Measurements from ENCODE around the gene SUN2. TPM values are rescaled to one million over a fixed set of nuclear protein-coding genes. Genes with fewer than 3 reads are reported as not detected.

SUN2 gene
- polyA plus RNA-seq, 1 donor from 2014 or later, result 172 TPM

DNA sequence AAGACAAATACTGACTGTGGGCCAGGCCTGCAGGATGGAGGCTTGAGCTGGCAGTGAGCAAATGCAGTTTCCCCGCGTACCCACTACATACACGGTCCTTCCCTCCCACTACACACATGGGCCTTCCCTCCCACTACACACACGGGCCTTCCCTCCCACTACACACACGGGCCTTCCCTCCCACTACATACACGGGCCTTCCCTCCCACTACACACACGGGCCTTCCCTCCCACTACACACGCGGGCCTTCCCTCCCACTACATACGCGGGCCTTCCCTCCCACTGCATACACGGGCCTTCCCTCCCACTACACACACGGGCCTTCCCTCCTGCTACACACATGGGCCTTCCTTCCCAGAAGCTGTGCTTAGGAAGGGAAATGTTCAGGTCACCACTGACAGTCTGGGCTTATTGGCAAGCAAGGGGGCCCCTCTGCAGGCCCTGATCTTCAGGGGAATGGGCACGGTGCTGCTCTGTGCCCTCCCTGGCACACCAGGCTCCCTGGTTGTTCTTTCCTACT is 27.4 kb upstream of the SUN2 start:
- TF ChIP-seq TAF1 (IDR thresholded peaks at IDR 0.05; ENCODE audit: low read depth) (no peak), EZH2 (IDR thresholded peaks at IDR 0.05; ENCODE audit: borderline replicate concordance, insufficient read depth, low read length, poor library complexity, severe bottlenecking) (no peak), EP300 (conservative IDR thresholded peaks at IDR 0.05; ENCODE audit: poor library complexity, severe bottlenecking) (no peak), MXI1 (conservative IDR thresholded peaks at IDR 0.05; ENCODE audit: poor library complexity, severe bottlenecking) (no peak), RAD21 (conservative IDR thresholded peaks at IDR 0.05) (no peak), POLR2AphosphoS5 (IDR thresholded peaks at IDR 0.05) (no peak), SMC3 (conservative IDR thresholded peaks at IDR 0.05; ENCODE audit: poor library complexity) (no peak)
- TF ChIP-seq, protein P1, sequence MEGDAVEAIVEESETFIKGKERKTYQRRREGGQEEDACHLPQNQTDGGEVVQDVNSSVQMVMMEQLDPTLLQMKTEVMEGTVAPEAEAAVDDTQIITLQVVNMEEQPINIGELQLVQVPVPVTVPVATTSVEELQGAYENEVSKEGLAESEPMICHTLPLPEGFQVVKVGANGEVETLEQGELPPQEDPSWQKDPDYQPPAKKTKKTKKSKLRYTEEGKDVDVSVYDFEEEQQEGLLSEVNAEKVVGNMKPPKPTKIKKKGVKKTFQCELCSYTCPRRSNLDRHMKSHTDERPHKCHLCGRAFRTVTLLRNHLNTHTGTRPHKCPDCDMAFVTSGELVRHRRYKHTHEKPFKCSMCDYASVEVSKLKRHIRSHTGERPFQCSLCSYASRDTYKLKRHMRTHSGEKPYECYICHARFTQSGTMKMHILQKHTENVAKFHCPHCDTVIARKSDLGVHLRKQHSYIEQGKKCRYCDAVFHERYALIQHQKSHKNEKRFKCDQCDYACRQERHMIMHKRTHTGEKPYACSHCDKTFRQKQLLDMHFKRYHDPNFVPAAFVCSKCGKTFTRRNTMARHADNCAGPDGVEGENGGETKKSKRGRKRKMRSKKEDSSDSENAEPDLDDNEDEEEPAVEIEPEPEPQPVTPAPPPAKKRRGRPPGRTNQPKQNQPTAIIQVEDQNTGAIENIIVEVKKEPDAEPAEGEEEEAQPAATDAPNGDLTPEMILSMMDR (IDR thresholded peaks at IDR 0.05; ENCODE audit: poor library complexity, severe bottlenecking), result no peak
- TF ChIP-seq, protein P2, sequence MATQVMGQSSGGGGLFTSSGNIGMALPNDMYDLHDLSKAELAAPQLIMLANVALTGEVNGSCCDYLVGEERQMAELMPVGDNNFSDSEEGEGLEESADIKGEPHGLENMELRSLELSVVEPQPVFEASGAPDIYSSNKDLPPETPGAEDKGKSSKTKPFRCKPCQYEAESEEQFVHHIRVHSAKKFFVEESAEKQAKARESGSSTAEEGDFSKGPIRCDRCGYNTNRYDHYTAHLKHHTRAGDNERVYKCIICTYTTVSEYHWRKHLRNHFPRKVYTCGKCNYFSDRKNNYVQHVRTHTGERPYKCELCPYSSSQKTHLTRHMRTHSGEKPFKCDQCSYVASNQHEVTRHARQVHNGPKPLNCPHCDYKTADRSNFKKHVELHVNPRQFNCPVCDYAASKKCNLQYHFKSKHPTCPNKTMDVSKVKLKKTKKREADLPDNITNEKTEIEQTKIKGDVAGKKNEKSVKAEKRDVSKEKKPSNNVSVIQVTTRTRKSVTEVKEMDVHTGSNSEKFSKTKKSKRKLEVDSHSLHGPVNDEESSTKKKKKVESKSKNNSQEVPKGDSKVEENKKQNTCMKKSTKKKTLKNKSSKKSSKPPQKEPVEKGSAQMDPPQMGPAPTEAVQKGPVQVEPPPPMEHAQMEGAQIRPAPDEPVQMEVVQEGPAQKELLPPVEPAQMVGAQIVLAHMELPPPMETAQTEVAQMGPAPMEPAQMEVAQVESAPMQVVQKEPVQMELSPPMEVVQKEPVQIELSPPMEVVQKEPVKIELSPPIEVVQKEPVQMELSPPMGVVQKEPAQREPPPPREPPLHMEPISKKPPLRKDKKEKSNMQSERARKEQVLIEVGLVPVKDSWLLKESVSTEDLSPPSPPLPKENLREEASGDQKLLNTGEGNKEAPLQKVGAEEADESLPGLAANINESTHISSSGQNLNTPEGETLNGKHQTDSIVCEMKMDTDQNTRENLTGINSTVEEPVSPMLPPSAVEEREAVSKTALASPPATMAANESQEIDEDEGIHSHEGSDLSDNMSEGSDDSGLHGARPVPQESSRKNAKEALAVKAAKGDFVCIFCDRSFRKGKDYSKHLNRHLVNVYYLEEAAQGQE (IDR thresholded peaks at IDR 0.05; ENCODE audit: borderline replicate concordance), result no peak
- Histone ChIP-seq H3K79me2 (replicated peaks; ENCODE audit: insufficient read depth, low read length) (no peaks in the 10 kb centered on the region), H3K4me3 (ENCODE audit: low read length) (no peak overlapping the region), H3K9me2 (ENCODE audit: insufficient read depth, low read length) (no peaks in the 10 kb centered on the region), H3K9ac (ENCODE audit: low read length) (no peak overlapping the region), H3K27ac (ENCODE audit: low read length) (no peak overlapping the region), H3K36me3 (ENCODE audit: insufficient read depth, low read length) (no peaks in the 10 kb centered on the region), H2AFZ (ENCODE audit: low read depth, low read length) (no peak overlapping the region), H3K9me3 (ENCODE audit: low read length) (no peaks in the 10 kb centered on the region), H3F3A (ENCODE audit: insufficient read depth, low read length, poor library complexity, severe bottlenecking) (no peaks in the 10 kb centered on the region), H3K4me2 (ENCODE audit: low read length) (no peak overlapping the region), H4K20me1 (ENCODE audit: insufficient read depth) (no peaks in the 10 kb centered on the region), H3K27me3 (ENCODE audit: insufficient read depth, low read depth, low read length) (no peaks in the 10 kb centered on the region)

DNA sequence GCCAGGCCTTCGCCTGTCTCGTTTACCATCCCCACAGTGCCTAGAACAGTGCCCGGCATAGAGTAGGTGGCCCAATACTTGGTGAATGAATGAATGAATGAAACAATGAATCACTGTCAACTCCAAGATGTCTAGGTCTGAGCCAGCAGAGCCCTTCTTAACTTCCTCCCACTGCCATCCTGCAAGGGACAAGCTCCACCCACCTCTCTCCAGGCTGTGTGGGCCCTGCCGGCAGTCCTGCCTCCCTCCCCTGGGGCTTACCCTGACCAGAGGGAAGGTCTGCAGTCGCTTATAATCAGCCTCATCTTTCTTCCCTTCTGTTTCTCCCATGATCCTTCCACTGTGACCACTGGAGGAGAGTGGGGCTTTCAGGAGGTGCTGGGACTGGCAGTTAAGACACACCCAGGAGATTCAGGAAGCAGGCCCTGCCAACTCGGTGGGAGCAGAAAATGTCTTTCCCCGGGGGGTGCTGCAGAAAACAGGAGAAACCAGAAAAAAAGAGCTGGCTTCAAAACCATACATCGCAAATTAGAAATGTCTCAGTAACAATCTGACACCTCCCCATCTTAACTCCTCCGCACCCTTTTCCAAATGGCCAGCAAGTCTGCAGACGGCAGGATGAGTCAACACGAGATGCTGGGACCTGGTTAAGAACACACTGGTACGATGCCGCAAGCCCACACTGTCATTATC is 26.8 kb upstream of the SUN2 start:
- Histone ChIP-seq H2AFZ (ENCODE audit: low read depth, low read length) (no peak overlapping the region), H3K9me3 (ENCODE audit: low read length) (no peaks in the 10 kb centered on the region), H3K27me3 (ENCODE audit: insufficient read depth, low read depth, low read length) (no peaks in the 10 kb centered on the region), H4K20me1 (ENCODE audit: insufficient read depth) (no peaks in the 10 kb centered on the region), H3K79me2 (replicated peaks; ENCODE audit: insufficient read depth, low read length) (no peaks in the 10 kb centered on the region), H3K27ac (ENCODE audit: low read length) (no peak overlapping the region), H3K4me2 (ENCODE audit: low read length) (no peak overlapping the region), H3F3A (ENCODE audit: insufficient read depth, low read length, poor library complexity, severe bottlenecking) (no peaks in the 10 kb centered on the region), H3K9ac (ENCODE audit: low read length) (no peak overlapping the region), H3K4me3 (ENCODE audit: low read length) (no peak overlapping the region), H3K9me2 (ENCODE audit: insufficient read depth, low read length) (no peaks in the 10 kb centered on the region), H3K36me3 (ENCODE audit: insufficient read depth, low read length) (no peaks in the 10 kb centered on the region)
- TF ChIP-seq POLR2AphosphoS5 (IDR thresholded peaks at IDR 0.05), result no peak
- TF ChIP-seq, protein P2 (IDR thresholded peaks at IDR 0.05; ENCODE audit: borderline replicate concordance), result no peak
- TF ChIP-seq RAD21 (conservative IDR thresholded peaks at IDR 0.05), result no peak
- TF ChIP-seq EP300 (conservative IDR thresholded peaks at IDR 0.05; ENCODE audit: poor library complexity, severe bottlenecking), result no peak
- TF ChIP-seq SMC3 (conservative IDR thresholded peaks at IDR 0.05; ENCODE audit: poor library complexity), result no peak
- TF ChIP-seq EZH2 (IDR thresholded peaks at IDR 0.05; ENCODE audit: borderline replicate concordance, insufficient read depth, low read length, poor library complexity, severe bottlenecking), result no peak
- no peak for TF ChIP-seq MXI1 (conservative IDR thresholded peaks at IDR 0.05; ENCODE audit: poor library complexity, severe bottlenecking)
- TF ChIP-seq, protein P1 (IDR thresholded peaks at IDR 0.05; ENCODE audit: poor library complexity, severe bottlenecking), result no peak
- TF ChIP-seq TAF1 (IDR thresholded peaks at IDR 0.05; ENCODE audit: low read depth), result no peak

All from neural cell (in vitro differentiated cells).